GM19372 (cell line): ENCODE data around the gene SF3A2.

Experiments
- ATAC-seq: cut with Tn5 transposase; IDR thresholded peaks from one replicate; pipeline ENCODE4 v1.9.1; 2021; ENCODE audit warnings: mild to moderate bottlenecking, low read depth, moderate library complexity; ENCODE audit not compliant: unreplicated experiment

The SF3A2 gene

GRCh38 chr19:2251106-2252054 is 14.8 kb downstream of the SF3A2 start:
- no peak for ATAC-seq

- no peak for ATAC-seq
These were observed 15.6 kb downstream of the SF3A2 start for GRCh38 chr19:2252055-2252796.

GRCh38 chr19:2252797-2253105 is 16.1 kb downstream of the SF3A2 start:
- ATAC-seq: no peak

GRCh38 chr19:2253106-2254063 is 16.8 kb downstream of the SF3A2 start:
- no peak for ATAC-seq

GRCh38 chr19:2254064-2254872 is 17.6 kb downstream of the SF3A2 start:
- no peak for ATAC-seq

GRCh38 chr19:2255112-2255845 is 18.7 kb downstream of the SF3A2 start:
- no peak for ATAC-seq

- no peak for ATAC-seq
These were observed 19.5 kb downstream of the SF3A2 start, which contains the start of gene JSRP1 for GRCh38 chr19:2255982-2256685. JSRP1 (minus strand) TSS chr19:2256417; CDS start chr19:2255314, 1,103 bp downstream.

- no peak for ATAC-seq
These were observed 22.7 kb downstream of the SF3A2 start for GRCh38 chr19:2259336-2259735.

- ATAC-seq: no peak
These were observed 23.7 kb downstream of the SF3A2 start for GRCh38 chr19:2260341-2260805.

GRCh38 chr19:2261438-2262172 is 25.0 kb downstream of the SF3A2 start:
- no peak for ATAC-seq

GRCh38 chr19:2266183-2266993 is 29.8 kb downstream of the SF3A2 start:
- ATAC-seq: no peak

- no peak for ATAC-seq
These were observed 31.8 kb downstream of the SF3A2 start for GRCh38 chr19:2268480-2268830.

GRCh38 chr19:2268861-2269243 is 32.2 kb downstream of the SF3A2 start:
- no peak for ATAC-seq

GRCh38 chr19:2269244-2270156 is 32.9 kb downstream of the SF3A2 start:
- ATAC-seq: peak; percentile 60

- ATAC-seq: no peak
These were observed 33.5 kb downstream of the SF3A2 start for GRCh38 chr19:2270157-2270422.
